NCI-H1417 treated with DMSO at 0.1 percent for 48 hours (cell line): ENCODE measurements around the gene COL1A2.

Experiments used
- DNase-seq: peaks from one replicate; lab custom pipeline; 2025; lab: John Stamatoyannopoulos, UW

Gene COL1A2

GRCh38 chr7:94384315-94384714 lies 10.4 kb upstream of the COL1A2 start:
- DNase-seq = no peak

GRCh38 chr7:94386416-94386815 lies 8.3 kb upstream of the COL1A2 start:
- no peak for DNase-seq

- DNase-seq = no peak
These were observed 6.2 kb upstream of the COL1A2 start for GRCh38 chr7:94388540-94388939.

- DNase-seq = no peak
These were observed 5.3 kb upstream of the COL1A2 start for GRCh38 chr7:94389381-94389780.

GRCh38 chr7:94391726-94392392 lies 2.8 kb upstream of the COL1A2 start:
- DNase-seq = no peak

- no peak for DNase-seq
These were observed 2.3 kb upstream of the COL1A2 start for GRCh38 chr7:94392393-94392786.

GRCh38 chr7:94393246-94394108 lies 1.2 kb upstream of the COL1A2 start:
- no peak for DNase-seq

GRCh38 chr7:94394109-94394436 lies 622 bp upstream of the COL1A2 start:
- DNase-seq = no peak

GRCh38 chr7:94395141-94396036 lies 694 bp downstream of the COL1A2 start:
- no peak for DNase-seq

- no peak for DNase-seq
These were observed 1.3 kb downstream of the COL1A2 start for GRCh38 chr7:94396037-94396431.

GRCh38 chr7:94396596-94396995 lies 1.9 kb downstream of the COL1A2 start:
- no peak for DNase-seq

- no peak for DNase-seq
These were observed 3.0 kb downstream of the COL1A2 start for GRCh38 chr7:94397722-94398121.

GRCh38 chr7:94398841-94399240 lies 4.1 kb downstream of the COL1A2 start:
- no peak for DNase-seq

- no peak for DNase-seq
These were observed 5.3 kb downstream of the COL1A2 start for GRCh38 chr7:94400022-94400421.

- DNase-seq = no peak
These were observed 6.1 kb downstream of the COL1A2 start for GRCh38 chr7:94400643-94401427.

- DNase-seq = no peak
These were observed 6.7 kb downstream of the COL1A2 start for GRCh38 chr7:94401428-94401814.

- DNase-seq = no peak
These were observed 8.9 kb downstream of the COL1A2 start for GRCh38 chr7:94403546-94403945.

- DNase-seq = no peak
These were observed 10.8 kb downstream of the COL1A2 start for GRCh38 chr7:94405506-94405905.

GRCh38 chr7:94406696-94407095 lies 12.0 kb downstream of the COL1A2 start:
- no peak for DNase-seq

GRCh38 chr7:94409200-94409948 lies 14.7 kb downstream of the COL1A2 start:
- no peak for DNase-seq
